Islet of Langerhans (tissue), 1 donor: ENCODE results near the gene NDRG3.

Experiments
- FAIRE-seq: peaks from one replicate; lab custom pipeline; 2011; peaks lifted over from hg19 to GRCh38; lab: Jason Lieb, UNC

NDRG3 gene

GRCh38 chr20:36745927-36746659 lies at the start of gene NDRG3:
Gene NDRG3, minus strand, starts transcription at chr20:36746090. Its CDS starts 24,355 bp downstream, at chr20:36721735.
- no peak for FAIRE-seq

- FAIRE-seq, result no peak
Observed at GRCh38 chr20:36794116-36794474, 48.2 kb upstream of the NDRG3 start.

- FAIRE-seq, result no peak
Observed at GRCh38 chr20:36793294-36794115, 47.6 kb upstream of the NDRG3 start.

GRCh38 chr20:36792422-36792821 lies 46.5 kb upstream of the NDRG3 start:
- no peak for FAIRE-seq

- FAIRE-seq, result no peak
Observed at GRCh38 chr20:36791862-36792261, 46.0 kb upstream of the NDRG3 start.

- FAIRE-seq, result no peak
Observed at GRCh38 chr20:36786663-36787062, 40.8 kb upstream of the NDRG3 start.

GRCh38 chr20:36786246-36786645 lies 40.4 kb upstream of the NDRG3 start:
- FAIRE-seq, result no peak

- FAIRE-seq, result no peak
Observed at GRCh38 chr20:36785308-36785707, 39.4 kb upstream of the NDRG3 start.

- no peak for FAIRE-seq
Observed at GRCh38 chr20:36784900-36785299, 39.0 kb upstream of the NDRG3 start.

GRCh38 chr20:36784116-36784515 lies 38.2 kb upstream of the NDRG3 start:
- no peak for FAIRE-seq

GRCh38 chr20:36779656-36780025 lies 33.8 kb upstream of the NDRG3 start:
- FAIRE-seq, result no peak

GRCh38 chr20:36778831-36779655 lies 33.2 kb upstream of the NDRG3 start:
- no peak for FAIRE-seq

- FAIRE-seq, result no peak
Observed at GRCh38 chr20:36777576-36777975, 31.7 kb upstream of the NDRG3 start.

- no peak for FAIRE-seq
Observed at GRCh38 chr20:36777167-36777566, 31.3 kb upstream of the NDRG3 start.

- no peak for FAIRE-seq
Observed at GRCh38 chr20:36775826-36776225, 29.9 kb upstream of the NDRG3 start.

- no peak for FAIRE-seq
Observed at GRCh38 chr20:36775196-36775595, 29.3 kb upstream of the NDRG3 start.

- no peak for FAIRE-seq
Observed at GRCh38 chr20:36773597-36774390, 27.9 kb upstream of the NDRG3 start, which contains the start of gene DSN1. Gene DSN1, minus strand, starts transcription at chr20:36773763. Its CDS starts 2,305 bp downstream, at chr20:36771458.

GRCh38 chr20:36773107-36773596 lies 27.3 kb upstream of the NDRG3 start:
- no peak for FAIRE-seq

- FAIRE-seq, result no peak
Observed at GRCh38 chr20:36770680-36771079, 24.8 kb upstream of the NDRG3 start.

GRCh38 chr20:36768768-36769430 lies 23.0 kb upstream of the NDRG3 start:
- FAIRE-seq, result no peak

- FAIRE-seq, result no peak
Observed at GRCh38 chr20:36761125-36761524, 15.2 kb upstream of the NDRG3 start.
